ENCODE results near the gene FCSK. TPM values are rescaled to one million over a fixed set of nuclear protein-coding genes. Genes with fewer than 3 reads are reported as not detected.

Gene FCSK
- total RNA-seq, 1 donor, result 11.9 TPM

DNA sequence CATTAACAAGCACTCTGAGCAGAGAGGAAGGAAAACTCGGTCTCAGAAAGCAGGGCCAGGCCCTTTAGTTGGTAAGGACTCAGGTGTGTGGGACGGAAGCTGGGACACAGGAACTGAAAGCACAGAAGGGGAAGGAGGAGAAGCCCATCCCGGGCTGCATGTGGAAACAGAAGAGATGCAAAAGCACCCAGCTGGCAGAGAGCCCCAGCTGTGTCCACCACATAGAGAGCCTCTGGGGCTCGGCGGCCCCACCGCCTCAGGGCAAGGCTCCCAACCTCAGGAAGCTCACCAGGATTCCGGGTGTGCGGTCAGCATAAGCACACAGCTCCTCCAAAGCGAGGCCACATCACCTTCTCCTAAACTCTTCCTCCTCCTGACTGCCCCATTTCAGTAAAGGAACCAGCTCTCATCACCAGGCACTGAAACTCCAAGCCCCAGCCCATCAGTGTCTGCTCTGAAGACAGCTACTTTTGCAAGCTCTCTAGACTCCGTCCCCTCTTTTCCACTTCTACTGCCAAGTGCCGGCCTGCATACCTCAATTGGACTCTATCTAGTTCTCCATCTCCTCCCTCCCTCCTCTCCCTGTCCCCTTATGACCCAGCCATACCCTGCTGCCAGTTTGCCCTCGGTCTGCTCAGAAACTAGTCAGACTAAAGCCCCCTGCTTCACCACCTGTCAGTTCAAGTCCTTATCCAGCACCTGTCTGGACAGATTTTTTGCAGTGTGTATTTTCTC, 21.5 kb upstream of the FCSK start:
- no peaks in the 10 kb centered on the region for H3K27me3 ChIP-seq (ENCODE audit: insufficient read depth, low read length)
- peaks cover 75% of the 10 kb centered on the region for H3K79me2 ChIP-seq (ENCODE audit: insufficient read depth, low read length)
- no peaks in the 10 kb centered on the region for H3K9me3 ChIP-seq (ENCODE audit: low read depth, low read length)
- H3K36me3 ChIP-seq (ENCODE audit: insufficient read depth, low read length), result peaks cover 5% of the 10 kb centered on the region
- no peak overlapping the region for H3K4me3 ChIP-seq (ENCODE audit: insufficient read depth, low read length)
- TF ChIP-seq CTCF (IDR thresholded peaks at IDR 0.05; ENCODE audit: extremely low read depth, low read depth, low read length), result no peak
- peaks cover 62% of the 10 kb centered on the region for H3K4me1 ChIP-seq (ENCODE audit: insufficient read depth, low read length)
- H2AFZ ChIP-seq (ENCODE audit: low read length), result no peak overlapping the region
- peak overlapping the region; percentile 40 for H3K27ac ChIP-seq (ENCODE audit: low read depth, low read length)
- H4K20me1 ChIP-seq (ENCODE audit: insufficient read depth, low read length), result peaks cover 62% of the 10 kb centered on the region
- DNase-seq (ENCODE audit: insufficient read length, low spot score, missing footprints), result peak; percentile 65
- H3K4me2 ChIP-seq (ENCODE audit: insufficient read depth, low read length), result peak overlapping the region; percentile 21

- Histone ChIP-seq H3K4me1 (ENCODE audit: insufficient read depth, low read length) (peaks cover 59% of the 10 kb centered on the region), H4K20me1 (ENCODE audit: insufficient read depth, low read length) (peaks cover 64% of the 10 kb centered on the region)
Observed at GRCh38 chr16:70433458-70434103, 20.8 kb upstream of the FCSK start.

DNA sequence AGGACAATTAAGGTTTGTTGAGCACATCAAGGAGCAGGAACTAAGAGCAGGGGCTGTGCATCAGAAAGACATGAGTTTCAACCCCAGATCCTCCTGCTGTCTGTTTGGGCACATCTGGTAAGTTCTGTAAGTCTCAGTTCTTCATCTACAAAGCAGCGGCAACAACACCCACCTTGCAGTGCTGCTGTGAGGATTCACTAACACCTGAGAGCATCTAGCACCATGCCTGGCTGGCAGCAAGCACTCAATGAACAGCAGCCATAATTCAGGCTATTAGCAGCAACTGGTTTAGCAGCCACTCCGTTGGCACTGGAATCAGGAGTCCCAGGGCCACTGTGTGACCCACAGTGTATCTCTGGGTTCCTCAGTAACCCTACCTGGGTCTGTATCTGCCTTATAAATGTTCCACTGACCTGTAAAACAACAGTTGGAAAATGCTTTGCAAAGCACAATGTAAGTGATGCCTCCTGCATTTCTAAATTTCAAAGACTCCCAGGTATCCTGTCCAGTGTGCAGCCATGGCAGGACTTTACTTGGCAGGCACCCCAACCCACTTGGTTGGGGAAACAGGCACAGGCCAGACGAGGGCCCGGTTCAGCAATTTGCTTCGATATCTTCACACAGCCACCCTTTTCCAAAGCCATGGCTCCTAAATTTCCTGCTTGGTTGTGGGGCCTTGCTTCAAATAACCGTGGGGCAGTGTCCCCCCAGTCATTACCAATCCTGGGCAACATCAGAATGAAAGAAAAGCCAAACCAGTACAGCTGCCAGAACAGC, 19.7 kb upstream of the FCSK start:
- H3K4me2 ChIP-seq (ENCODE audit: insufficient read depth, low read length), result no peak overlapping the region
- H3K36me3 ChIP-seq (ENCODE audit: insufficient read depth, low read length), result peaks cover 5% of the 10 kb centered on the region
- H3K79me2 ChIP-seq (ENCODE audit: insufficient read depth, low read length), result peaks cover 67% of the 10 kb centered on the region
- H3K4me1 ChIP-seq (ENCODE audit: insufficient read depth, low read length), result peaks cover 52% of the 10 kb centered on the region
- no peak overlapping the region for H2AFZ ChIP-seq (ENCODE audit: low read length)
- H3K4me3 ChIP-seq (ENCODE audit: insufficient read depth, low read length), result no peak overlapping the region
- DNase-seq (ENCODE audit: insufficient read length, low spot score, missing footprints), result no peak
- peaks cover 57% of the 10 kb centered on the region for H4K20me1 ChIP-seq (ENCODE audit: insufficient read depth, low read length)
- TF ChIP-seq CTCF (IDR thresholded peaks at IDR 0.05; ENCODE audit: extremely low read depth, low read depth, low read length), result no peak
- no peaks in the 10 kb centered on the region for H3K9me3 ChIP-seq (ENCODE audit: low read depth, low read length)
- no peaks in the 10 kb centered on the region for H3K27me3 ChIP-seq (ENCODE audit: insufficient read depth, low read length)
- no peak overlapping the region for H3K27ac ChIP-seq (ENCODE audit: low read depth, low read length)

More at GRCh38 chr16:70433458-70434103, 20.8 kb upstream of the FCSK start:
- Histone ChIP-seq H3K27me3 (ENCODE audit: insufficient read depth, low read length) (no peaks in the 10 kb centered on the region), H3K27ac (ENCODE audit: low read depth, low read length) (peak overlapping the region; percentile 40), H3K4me3 (ENCODE audit: insufficient read depth, low read length) (no peak overlapping the region), H3K4me2 (ENCODE audit: insufficient read depth, low read length) (peak overlapping the region; percentile 21), H3K9me3 (ENCODE audit: low read depth, low read length) (no peaks in the 10 kb centered on the region), H2AFZ (ENCODE audit: low read length) (no peak overlapping the region), H3K36me3 (ENCODE audit: insufficient read depth, low read length) (peaks cover 5% of the 10 kb centered on the region), H3K79me2 (ENCODE audit: insufficient read depth, low read length) (peaks cover 74% of the 10 kb centered on the region)
- peak; percentile 95 for DNase-seq (ENCODE audit: insufficient read length, low spot score, missing footprints)
- TF ChIP-seq CTCF (IDR thresholded peaks at IDR 0.05; ENCODE audit: extremely low read depth, low read depth, low read length), result no peak
